GM19099 (cell line): ENCODE measurements around the gene CCDC14.

ENCODE experiments used
- POLR2A ChIP-seq: IDR thresholded peaks from 3 replicates; pipeline ENCODE4 v1.6.1; 2011; ENCODE audit warnings: low read depth; ENCODE audit not compliant: insufficient read length; ENCODE audit errors: extremely low read depth

Gene CCDC14

GRCh38 chr3:123892195-123892594, 68.8 kb downstream of the CCDC14 start:
- no peak for TF ChIP-seq POLR2A

DNA sequence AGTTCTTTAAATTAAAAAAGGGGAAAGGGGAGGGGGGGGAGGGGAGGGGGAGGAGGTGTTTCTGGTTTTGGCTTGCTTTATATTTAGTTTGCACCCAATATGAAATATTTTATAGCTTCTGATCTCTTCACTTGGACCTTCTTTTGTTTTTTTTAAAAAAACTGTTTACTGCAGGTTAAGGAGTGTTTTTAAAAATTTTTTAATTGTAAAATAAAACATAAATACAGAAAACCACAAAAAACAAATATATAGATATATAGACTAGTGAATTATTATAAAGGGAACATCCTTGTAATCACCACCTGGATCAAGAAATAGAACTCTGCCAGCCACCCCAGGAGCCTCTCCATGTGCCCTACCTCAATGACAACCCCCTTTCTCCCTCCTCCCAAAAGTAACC, 76.0 kb downstream of the CCDC14 start:
- TF ChIP-seq POLR2A: no peak

GRCh38 chr3:123884203-123884831, 76.7 kb downstream of the CCDC14 start, which contains the start of gene MYLK:
MYLK (minus strand) TSS chr3:123884332; CDS start chr3:123793841, 90,491 bp downstream.
- TF ChIP-seq POLR2A: no peak

- no peak for TF ChIP-seq POLR2A
Observed at GRCh38 chr3:123883701-123884202, 77.3 kb downstream of the CCDC14 start.

GRCh38 chr3:123883111-123883510, 77.9 kb downstream of the CCDC14 start:
- no peak for TF ChIP-seq POLR2A

DNA sequence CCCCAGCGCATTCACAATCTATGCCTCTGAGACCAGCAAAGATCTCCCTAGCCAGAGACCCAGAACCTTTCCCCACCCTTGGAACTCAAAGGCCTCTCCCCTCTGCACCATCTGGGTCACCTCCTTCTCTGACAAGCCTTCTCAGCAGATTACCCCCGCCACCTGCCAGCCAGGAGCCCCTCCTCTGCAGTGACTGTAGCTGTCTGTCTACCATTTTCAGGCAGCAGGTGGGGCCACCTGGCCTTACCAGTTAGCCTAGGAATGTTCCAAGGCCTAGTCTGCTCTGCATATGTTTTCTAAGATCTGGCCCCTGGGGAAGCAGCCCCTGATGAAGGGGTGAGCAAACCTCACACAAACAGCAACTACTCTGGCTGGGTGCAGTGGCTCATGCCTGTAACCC, 79.3 kb downstream of the CCDC14 start:
- no peak for TF ChIP-seq POLR2A

DNA sequence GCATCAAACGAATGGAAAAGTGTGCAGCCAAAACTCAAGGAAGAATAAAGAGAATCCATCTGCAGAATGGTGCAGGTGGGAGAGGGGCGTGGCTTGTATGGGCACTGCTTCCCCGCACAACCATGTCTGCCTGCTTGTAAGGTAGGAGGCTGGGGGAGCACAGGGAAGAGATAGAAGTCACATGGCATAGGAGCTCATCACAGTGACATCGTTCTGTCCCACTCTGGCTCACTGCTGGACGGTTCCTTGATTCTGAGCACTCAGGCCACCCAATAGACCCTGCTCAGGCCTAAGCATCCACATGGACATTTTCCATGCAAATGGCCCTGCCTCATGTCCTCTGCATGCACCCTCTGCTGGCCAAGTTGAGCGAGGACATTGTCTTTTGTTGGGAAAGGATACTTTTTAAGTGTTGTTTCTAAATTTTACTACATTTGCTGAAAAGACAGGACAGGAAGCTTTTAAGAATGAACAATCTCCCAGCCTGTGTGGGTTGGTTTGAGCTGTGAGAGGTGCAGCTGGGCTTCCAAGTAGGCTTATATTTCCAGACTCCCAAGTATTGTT, 79.9 kb downstream of the CCDC14 start:
- TF ChIP-seq POLR2A: no peak

- TF ChIP-seq POLR2A: no peak
Observed at GRCh38 chr3:123878807-123879206, 82.2 kb downstream of the CCDC14 start.

GRCh38 chr3:123877965-123878364, 83.1 kb downstream of the CCDC14 start:
- no peak for TF ChIP-seq POLR2A

DNA sequence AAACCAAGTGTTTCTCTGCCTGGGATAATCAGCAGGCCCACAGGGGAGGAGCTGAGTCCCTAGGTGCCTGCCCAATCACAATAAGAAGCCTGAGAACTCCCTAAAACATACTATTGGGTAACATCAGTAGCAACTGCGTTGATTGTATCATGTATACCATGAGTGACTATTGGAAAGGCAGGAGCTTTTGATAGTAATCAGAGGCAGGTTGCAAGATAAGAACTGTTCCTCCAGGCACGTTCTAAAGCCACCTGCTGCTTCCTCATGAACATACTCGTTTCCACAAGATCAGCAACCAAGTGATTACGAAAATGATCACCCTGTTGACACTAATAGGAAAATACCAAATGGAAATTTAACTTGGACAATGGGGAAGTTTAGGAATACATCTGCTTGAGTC, 83.6 kb downstream of the CCDC14 start:
- no peak for TF ChIP-seq POLR2A

DNA sequence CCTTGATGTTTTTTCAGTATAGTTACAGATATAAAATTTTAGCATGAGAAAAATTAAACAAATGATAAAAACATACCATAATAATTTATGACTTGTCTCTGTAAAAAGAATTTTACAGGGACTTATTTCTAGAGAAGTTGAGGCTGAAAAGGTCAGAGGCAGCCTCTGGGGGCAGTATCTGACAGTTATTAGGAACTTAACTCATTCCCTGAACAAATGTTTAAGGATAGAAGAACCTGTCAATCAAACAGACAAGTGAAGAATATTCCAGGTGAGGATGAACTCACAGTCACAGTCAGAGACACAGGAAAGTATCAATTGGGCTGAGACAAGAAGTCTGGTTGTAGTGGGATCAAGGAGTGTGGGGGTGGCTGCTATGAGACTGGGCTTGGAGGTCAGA, 84.2 kb downstream of the CCDC14 start:
- TF ChIP-seq POLR2A: no peak

DNA sequence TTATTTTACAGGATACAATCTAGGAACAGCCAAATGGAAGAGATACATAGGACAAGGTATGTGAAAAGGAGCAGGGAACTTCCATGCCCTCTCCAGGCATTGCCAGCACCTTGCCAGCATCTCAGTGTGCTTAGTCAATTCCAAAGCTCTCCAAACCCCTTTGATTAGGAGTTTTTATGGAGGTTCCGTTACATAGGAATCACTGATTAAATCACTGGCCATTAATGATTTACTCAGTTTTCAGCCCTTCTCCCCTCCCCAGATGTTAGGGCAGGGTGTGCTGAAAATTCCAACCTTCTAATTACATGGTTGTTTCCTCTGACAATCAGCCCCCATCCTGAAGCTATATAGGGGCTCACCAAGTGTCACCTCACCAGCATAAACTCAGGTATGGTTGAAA, 88.4 kb downstream of the CCDC14 start:
- TF ChIP-seq POLR2A: no peak

DNA sequence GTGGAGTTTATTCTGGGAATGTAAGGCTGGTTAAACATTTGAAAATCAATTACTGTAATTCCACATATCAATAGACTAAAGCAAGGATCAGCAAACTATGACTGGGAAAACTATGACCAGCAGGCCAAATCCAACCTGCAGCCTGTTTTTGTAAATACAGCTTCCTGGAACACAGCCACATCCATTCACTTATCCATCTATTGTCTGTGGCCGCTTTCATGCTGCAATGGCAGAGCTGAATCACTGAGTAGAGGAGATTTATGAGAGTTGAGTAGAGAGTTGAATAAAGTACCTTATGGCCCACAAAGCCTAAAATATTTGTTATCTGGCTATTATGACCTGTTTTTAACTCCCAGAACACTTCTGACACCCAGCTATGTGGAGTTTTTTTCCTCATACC, 89.1 kb downstream of the CCDC14 start:
- no peak for TF ChIP-seq POLR2A

DNA sequence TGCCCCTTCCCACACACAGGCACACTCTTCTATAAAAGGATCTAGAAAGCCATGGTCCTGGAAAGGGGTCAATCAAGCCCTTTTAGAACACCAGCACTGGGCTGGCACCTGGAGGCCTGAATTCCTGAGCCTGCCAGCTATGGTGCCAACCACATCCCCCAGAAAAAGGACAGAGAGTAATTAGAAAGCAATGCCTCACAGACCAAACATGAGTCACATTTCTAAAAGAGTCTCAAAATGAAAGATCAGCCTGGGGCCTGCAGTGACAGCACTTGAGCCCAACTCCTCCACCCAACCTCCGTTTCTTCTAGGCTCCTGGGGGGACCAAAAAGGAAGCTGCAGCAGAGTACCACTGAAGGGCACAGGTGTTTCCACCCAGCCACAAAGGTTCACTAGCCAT, 91.0 kb downstream of the CCDC14 start:
- no peak for TF ChIP-seq POLR2A

DNA sequence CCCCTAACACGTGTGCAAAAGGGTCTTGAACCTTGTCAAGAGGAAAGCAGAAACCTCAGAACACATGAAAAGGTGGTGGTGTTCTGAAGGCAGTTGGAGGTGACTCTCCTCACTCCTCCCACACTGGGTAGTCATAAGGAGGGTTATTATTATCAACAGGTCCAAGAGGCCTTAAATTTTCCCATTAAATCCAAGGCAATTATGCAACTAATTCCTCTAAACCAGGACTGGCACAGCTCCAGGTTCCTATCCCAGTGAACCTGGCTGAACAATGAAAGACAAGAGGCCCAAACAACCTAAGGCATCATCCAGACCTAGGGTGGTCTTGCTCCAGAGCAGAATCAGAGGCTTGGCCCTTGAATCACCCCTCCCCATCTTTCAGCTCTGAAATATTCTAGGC, 91.9 kb downstream of the CCDC14 start:
- no peak for TF ChIP-seq POLR2A

DNA sequence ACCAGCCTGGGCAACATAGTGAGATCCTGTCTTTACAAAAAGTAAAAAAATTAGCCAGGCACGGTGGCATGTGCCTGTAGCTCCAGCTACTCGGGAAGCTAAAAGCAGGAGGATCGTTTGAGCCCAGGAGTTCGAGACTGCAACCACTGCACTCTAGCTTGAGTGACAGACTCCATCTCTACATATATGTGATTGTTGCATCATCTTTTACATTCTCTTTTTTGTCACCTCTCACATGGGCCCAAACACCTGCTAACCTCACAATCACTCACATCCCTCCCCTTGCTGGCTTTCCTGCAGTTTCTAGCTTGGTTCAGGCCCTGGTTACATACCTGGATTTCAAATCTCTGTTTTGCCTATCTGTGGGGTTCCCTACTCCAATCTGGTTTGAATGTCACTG, 96.3 kb downstream of the CCDC14 start:
- no peak for TF ChIP-seq POLR2A
